ENCODE results near the gene NPM3.

Gene NPM3

DNA sequence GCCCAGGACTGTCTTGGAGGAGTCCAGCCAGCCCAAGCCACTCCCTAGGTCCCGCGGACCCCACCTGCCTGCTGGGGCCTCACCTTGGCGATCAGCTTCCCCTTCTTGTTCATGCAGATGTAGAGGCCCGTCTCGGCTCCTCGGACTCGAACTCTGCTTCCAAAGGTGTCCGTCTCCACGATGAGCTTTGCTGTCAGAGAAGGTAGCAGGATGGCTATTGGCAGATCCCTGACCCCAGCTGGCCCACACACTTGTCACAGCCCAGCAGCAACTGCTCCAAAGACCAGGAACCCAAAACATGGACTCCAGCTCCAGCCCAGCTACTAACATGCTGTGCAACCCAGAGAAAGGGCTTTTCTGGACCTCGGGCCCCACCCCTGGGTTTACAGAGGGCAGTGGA is 11.9 kb downstream of the NPM3 start:
- TF ChIP-seq, protein P1, sequence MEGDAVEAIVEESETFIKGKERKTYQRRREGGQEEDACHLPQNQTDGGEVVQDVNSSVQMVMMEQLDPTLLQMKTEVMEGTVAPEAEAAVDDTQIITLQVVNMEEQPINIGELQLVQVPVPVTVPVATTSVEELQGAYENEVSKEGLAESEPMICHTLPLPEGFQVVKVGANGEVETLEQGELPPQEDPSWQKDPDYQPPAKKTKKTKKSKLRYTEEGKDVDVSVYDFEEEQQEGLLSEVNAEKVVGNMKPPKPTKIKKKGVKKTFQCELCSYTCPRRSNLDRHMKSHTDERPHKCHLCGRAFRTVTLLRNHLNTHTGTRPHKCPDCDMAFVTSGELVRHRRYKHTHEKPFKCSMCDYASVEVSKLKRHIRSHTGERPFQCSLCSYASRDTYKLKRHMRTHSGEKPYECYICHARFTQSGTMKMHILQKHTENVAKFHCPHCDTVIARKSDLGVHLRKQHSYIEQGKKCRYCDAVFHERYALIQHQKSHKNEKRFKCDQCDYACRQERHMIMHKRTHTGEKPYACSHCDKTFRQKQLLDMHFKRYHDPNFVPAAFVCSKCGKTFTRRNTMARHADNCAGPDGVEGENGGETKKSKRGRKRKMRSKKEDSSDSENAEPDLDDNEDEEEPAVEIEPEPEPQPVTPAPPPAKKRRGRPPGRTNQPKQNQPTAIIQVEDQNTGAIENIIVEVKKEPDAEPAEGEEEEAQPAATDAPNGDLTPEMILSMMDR (conservative IDR thresholded peaks at IDR 0.05): no peak
- no peak overlapping the region for H3K27ac ChIP-seq

DNA sequence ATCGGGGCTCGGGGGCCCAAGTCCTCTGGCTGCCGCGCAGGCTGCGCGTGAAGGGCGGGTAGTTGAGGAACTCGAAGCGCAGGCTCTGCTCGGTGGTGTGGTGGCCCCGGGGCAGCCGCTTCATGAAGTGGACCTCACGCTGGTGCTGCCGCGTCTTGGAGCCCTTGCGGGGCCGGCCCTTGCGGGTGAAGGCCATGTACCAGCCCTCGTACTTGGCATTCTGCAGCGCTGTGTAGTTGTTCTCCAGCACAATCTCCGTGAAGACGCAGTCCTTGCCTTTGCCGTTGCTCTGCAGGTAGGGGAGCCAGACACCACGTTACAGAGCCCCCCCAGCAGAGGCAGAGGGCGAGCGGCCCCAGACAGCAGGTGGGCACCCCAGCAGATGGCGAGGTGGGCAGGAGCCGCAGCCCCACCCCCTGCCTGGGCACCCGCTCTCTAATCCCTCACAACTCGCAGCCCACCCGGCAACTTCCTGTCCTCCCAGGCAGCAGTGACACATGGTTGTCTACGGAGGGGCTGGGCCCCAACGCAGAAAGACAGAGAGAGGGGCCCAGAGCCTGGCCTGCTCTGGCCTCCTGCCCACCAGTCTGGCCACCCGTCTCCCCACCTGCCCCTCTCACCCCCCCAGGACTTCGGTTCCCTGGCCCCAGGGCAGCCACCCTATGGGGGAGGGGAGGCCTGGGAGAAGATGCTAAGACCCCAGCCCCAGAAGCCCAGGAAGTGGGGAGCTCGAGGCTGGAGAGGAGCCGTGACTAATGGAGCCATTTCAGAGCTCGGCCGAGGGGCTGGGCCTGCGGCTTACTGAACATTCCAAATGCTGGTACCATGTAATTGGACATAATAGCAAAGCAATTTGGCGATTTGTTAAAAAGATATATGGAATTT is 12.7 kb downstream of the NPM3 start:
- TF ChIP-seq, protein P1 (conservative IDR thresholded peaks at IDR 0.05): no peak
- no peak overlapping the region for H3K27ac ChIP-seq

DNA sequence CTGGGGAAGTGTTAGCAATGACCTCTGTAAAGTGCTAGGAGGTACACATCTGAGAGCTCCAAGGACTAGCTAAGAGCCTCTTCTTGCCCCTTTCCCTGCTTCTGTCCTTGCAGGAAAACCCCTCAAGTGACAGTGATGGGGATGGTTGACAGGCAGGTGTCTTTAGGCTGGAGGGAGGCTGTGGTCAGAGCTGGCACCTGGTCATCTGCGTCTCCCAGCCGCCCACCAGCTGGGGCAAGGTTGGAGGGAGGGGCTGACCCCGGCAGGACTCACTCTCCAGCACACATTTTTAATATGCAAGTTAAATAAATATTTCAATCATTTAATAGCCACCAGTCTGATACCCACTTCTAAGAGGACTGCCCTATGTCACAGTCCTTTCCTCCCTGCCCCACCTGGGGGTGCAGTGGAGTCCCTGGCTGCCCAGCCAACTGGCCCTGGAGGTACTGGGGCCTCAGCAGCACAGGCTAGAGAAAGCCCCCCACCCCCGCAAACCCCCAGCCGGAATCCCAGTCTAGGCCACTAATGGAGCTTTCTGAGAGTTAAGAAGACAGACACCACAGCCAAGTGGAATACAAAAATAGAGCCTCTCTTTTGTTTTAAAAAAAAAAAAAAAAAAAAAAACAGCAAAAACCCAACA is 13.6 kb downstream of the NPM3 start:
- H3K27ac ChIP-seq: no peak overlapping the region
- TF ChIP-seq, protein P1 (conservative IDR thresholded peaks at IDR 0.05): no peak

DNA sequence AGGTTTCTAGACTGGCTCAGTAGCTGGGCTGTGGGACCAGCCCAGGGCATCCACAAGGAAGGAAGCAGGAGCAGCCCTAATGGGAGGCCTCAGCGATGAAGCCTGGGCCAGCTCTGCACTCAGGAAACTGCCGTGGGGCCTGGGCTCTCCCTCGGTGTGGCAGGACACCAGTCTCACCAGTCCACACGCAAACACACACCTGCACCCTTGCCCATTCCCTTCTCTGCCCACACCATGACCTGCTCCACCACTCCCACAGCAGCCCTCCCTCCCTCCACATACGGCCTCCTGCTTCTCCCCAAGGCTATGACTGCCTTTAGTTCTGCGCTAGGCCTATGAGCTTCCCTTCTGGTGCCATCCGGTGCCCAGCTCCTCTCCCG is 14.5 kb downstream of the NPM3 start:
- no peak overlapping the region for H3K27ac ChIP-seq
- TF ChIP-seq, protein P1 (conservative IDR thresholded peaks at IDR 0.05): no peak

DNA sequence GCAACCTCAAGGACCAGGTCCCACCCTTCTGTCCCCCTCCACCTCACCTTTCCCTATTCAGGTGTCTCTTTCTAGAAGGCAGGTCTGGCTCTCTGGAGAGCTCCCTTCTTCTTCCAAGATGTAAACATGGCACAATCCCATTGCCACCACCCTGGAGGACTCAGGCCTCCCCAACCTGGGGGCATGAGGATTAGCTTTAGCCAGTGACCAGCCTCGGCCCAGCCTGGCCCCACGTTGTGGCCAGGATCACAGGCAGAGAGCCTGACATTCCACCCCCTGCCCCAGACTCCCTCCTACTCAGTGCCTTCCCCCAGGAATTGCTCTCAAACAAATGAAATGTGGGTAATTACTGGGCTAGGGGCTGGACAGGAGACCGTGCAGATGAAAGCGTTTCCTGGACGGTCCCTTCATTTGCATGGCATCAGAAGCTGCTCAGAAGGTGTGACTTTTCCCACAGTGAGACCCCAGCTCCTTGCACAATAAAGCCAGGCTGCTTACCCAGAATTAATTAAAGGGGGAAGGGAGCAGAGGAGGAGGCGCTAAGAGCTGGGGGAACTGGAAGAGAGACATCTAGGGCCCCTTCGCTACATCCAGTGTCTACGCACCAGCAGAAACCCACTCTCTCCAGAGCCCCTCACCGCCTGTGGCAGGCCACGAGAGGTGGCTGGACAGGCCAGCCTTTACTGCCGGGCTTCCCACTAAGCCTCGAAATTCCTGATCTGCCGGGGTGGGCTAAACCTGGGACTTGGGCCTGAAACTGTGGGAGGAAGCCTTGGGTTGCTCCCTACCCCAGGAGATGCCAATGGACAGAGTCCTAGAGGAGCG is 15.1 kb downstream of the NPM3 start:
- TF ChIP-seq, protein P1 (conservative IDR thresholded peaks at IDR 0.05): no peak
- H3K27ac ChIP-seq: no peak overlapping the region

DNA sequence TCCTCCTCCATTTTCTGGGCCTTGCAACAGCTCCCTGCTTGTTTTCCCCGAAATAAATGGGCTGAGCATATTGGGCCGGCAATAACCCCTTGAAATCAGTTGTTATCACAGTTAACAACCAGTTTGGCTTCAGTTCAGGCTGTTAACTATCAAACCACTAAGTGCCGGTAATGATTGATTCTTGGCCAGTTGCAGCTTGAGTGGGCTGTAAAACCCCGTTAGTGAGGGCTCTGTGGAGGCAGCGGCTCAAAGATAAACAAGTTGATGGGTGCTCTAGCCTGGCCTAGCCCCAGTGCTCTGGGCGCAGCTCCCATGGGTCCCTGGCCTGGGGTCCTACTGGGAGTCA is 15.7 kb downstream of the NPM3 start:
- no peak overlapping the region for H3K27ac ChIP-seq
- TF ChIP-seq, protein P1 (conservative IDR thresholded peaks at IDR 0.05): no peak
